Smooth muscle cell (in vitro differentiated cells): ENCODE results near the gene YOD1. TPM values are rescaled to one million over a fixed set of nuclear protein-coding genes. Genes with fewer than 3 reads are reported as not detected.

Source experiments
- DNase-seq: peaks from one replicate; lab custom pipeline; 2025; ENCODE audit not compliant: unreplicated experiment; lab: John Stamatoyannopoulos, UW
- H2AFZ ChIP-seq: fragments of 200-600 bp; sonication (generic); 2 replicates; pipeline ENCODE4 v1.6.0; 2016; ENCODE audit warnings: antibody characterized with exemption, low read depth, mild to moderate bottlenecking
- H3F3A ChIP-seq: fragments of 200-600 bp; sonication (generic); 2 replicates; pipeline ENCODE4 v1.6.0; 2017; ENCODE audit warnings: antibody characterized with exemption, low read depth
- H3K27ac ChIP-seq: fragments of 200-600 bp; sonication (generic); 2 replicates; pipeline ENCODE4 v1.5.1; 2016; ENCODE audit warnings: low read depth, mild to moderate bottlenecking
- H3K27me3 ChIP-seq: fragments of 200-600 bp; sonication (generic); 2 replicates; pipeline ENCODE4 v1.6.1; 2016; ENCODE audit warnings: low read depth, mild to moderate bottlenecking
- H3K36me3 ChIP-seq: fragments of 200-600 bp; sonication (generic); 2 replicates; pipeline ENCODE4 v1.5.1; 2016; ENCODE audit warnings: low read depth
- H3K4me1 ChIP-seq: fragments of 200-600 bp; sonication (generic); 2 replicates; pipeline ENCODE4 v1.5.1; 2016; ENCODE audit warnings: low read depth
- H3K4me2 ChIP-seq: fragments of 200-600 bp; sonication (generic); 2 replicates; pipeline ENCODE4 v1.6.0; 2016; ENCODE audit warnings: mild to moderate bottlenecking
- H3K4me3 ChIP-seq: fragments of 200-600 bp; sonication (generic); 2 replicates; pipeline ENCODE4 v1.5.1; 2016; ENCODE audit warnings: mild to moderate bottlenecking
- H3K79me2 ChIP-seq: fragments of 200-600 bp; sonication (generic); 2 replicates; pipeline ENCODE4 v1.6.0; 2016; ENCODE audit warnings: low read depth, mild to moderate bottlenecking
- H3K9ac ChIP-seq: fragments of 200-600 bp; sonication (generic); 2 replicates; pipeline ENCODE4 v1.6.0; 2016; ENCODE audit warnings: low read depth
- H3K9me3 ChIP-seq: fragments of 200-600 bp; sonication (generic); replicated peaks from 2 replicates; pipeline ENCODE4 v1.5.1; 2016; ENCODE audit warnings: low read depth
- H4K20me1 ChIP-seq: fragments of 200-600 bp; sonication (generic); 2 replicates; pipeline ENCODE4 v1.6.0; 2016; ENCODE audit warnings: low read depth
- WGBS: methylation state at CpG from one replicate; pipeline ENCODE4 v1.1.7; 2016; ENCODE audit warnings: low lambda C conversion rate; 5-methylcytosine and 5-hydroxymethylcytosine counted together
- polyA plus RNA-seq: library from polyadenylated mRNA; unstranded; fragments of >200 nt; fragmentation: Nextera tagmentation; extraction: Ambion mirVana; gene quantifications from 2 replicates; pipeline ENCODE4 v1.2.1, GENCODE V29; 2016
- total RNA-seq: library from RNA; depleted of rRNA; stranded (reverse); fragments of >200 nt; gene quantifications from 2 replicates; pipeline ENCODE4 v1.2.3, GENCODE V29; 2014
- TF ChIP-seq, protein P1 (sequence below): fragments of 200-600 bp; sonication (generic); IDR thresholded peaks from 2 replicates; pipeline ENCODE4 v1.5.1; 2017; ENCODE audit warnings: borderline replicate concordance, mild to moderate bottlenecking, antibody characterized with exemption; ENCODE audit not compliant: insufficient read depth, poor library complexity, severe bottlenecking

YOD1 gene
- total and polyA plus RNA-seq, 2 experiments from 2014 or later, result 3.8 to 31.9 TPM

DNA sequence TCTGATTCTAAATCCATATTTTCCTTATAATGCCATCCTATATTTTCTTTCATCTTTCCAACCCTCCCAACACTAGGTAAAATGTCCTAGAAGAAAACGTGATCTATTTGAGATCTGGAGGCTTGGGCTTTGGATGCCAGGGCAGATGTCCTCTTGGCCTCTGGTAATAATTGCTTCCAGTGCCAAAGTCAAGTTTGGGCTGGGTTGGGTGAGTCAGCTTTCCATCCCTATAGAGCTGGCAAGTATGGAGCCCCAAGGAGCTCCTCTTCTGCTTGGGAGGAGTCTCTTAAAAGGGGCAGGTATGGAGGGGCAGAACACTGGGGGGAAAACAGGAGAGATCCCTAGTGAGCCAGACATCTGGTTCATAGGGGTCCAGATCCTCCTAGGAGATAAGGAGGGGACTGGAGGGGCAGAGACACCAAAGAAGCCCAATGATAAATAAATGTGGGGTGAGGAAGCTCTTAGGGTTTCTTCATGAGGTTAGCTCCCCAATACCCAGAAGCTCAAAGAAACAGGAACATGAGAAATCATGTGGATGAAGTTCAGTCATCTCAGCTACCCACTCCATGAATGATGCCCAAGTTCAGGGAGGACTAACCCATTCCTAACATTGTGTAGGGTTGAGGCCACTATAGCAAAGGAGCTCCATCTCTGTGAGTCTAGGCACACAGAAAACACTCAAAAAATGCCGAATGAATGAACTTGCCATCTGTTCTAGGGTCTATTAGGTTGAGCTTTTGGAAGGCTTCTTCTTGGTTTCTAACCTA lies 21.9 kb downstream of the YOD1 start:
- no peaks in the 10 kb centered on the region for H3K36me3 ChIP-seq
- H3K4me1 ChIP-seq, result peaks cover 31% of the 10 kb centered on the region
- no peaks in the 10 kb centered on the region for H3F3A ChIP-seq
- no peak overlapping the region for H2AFZ ChIP-seq
- H3K9me3 ChIP-seq, result no peaks in the 10 kb centered on the region
- TF ChIP-seq, protein P1, sequence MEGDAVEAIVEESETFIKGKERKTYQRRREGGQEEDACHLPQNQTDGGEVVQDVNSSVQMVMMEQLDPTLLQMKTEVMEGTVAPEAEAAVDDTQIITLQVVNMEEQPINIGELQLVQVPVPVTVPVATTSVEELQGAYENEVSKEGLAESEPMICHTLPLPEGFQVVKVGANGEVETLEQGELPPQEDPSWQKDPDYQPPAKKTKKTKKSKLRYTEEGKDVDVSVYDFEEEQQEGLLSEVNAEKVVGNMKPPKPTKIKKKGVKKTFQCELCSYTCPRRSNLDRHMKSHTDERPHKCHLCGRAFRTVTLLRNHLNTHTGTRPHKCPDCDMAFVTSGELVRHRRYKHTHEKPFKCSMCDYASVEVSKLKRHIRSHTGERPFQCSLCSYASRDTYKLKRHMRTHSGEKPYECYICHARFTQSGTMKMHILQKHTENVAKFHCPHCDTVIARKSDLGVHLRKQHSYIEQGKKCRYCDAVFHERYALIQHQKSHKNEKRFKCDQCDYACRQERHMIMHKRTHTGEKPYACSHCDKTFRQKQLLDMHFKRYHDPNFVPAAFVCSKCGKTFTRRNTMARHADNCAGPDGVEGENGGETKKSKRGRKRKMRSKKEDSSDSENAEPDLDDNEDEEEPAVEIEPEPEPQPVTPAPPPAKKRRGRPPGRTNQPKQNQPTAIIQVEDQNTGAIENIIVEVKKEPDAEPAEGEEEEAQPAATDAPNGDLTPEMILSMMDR, result no peak
- H4K20me1 ChIP-seq, result no peaks in the 10 kb centered on the region
- H3K27me3 ChIP-seq, result no peaks in the 10 kb centered on the region
- peak overlapping the region; percentile 4 for H3K9ac ChIP-seq
- DNase-seq, result no peak
- H3K4me2 ChIP-seq, result no peak overlapping the region
- H3K27ac ChIP-seq, result peak overlapping the region; percentile 59
- 88% methylated on average over 2 of the region's 2 CpGs for WGBS
- no peaks in the 10 kb centered on the region for H3K79me2 ChIP-seq
- H3K4me3 ChIP-seq, result no peak overlapping the region

DNA sequence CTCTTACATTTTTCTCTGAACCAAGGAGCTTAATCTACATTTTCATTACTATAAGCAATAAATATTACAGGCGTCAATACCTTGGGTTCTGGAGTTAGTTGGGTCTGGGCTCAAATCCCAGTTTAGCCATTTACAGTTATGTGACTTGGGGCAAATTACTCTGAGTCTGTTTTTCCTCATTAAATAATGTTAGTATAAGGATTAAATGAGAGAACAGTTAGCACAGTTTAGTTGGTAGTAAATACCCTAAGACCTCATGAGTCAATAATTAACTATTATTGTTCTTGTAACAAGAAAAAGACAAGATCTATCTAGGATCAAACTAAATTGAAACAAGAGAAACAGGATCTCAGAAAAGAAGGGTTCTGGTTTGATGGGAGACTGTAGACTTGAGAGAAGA lies 23.1 kb downstream of the YOD1 start:
- Histone ChIP-seq H3K9me3 (no peaks in the 10 kb centered on the region), H3K9ac (no peak overlapping the region), H4K20me1 (no peaks in the 10 kb centered on the region), H3K27me3 (no peaks in the 10 kb centered on the region), H3K4me3 (no peak overlapping the region), H2AFZ (no peak overlapping the region), H3K4me2 (peak overlapping the region; percentile 3), H3K4me1 (peaks cover 25% of the 10 kb centered on the region), H3K27ac (peak overlapping the region; percentile 65), H3K36me3 (no peaks in the 10 kb centered on the region), H3F3A (no peaks in the 10 kb centered on the region), H3K79me2 (no peaks in the 10 kb centered on the region)
- no peak for DNase-seq
- TF ChIP-seq, protein P1, result no peak
- WGBS, result 71% methylated on average over 1 of the region's 1 CpG

DNA sequence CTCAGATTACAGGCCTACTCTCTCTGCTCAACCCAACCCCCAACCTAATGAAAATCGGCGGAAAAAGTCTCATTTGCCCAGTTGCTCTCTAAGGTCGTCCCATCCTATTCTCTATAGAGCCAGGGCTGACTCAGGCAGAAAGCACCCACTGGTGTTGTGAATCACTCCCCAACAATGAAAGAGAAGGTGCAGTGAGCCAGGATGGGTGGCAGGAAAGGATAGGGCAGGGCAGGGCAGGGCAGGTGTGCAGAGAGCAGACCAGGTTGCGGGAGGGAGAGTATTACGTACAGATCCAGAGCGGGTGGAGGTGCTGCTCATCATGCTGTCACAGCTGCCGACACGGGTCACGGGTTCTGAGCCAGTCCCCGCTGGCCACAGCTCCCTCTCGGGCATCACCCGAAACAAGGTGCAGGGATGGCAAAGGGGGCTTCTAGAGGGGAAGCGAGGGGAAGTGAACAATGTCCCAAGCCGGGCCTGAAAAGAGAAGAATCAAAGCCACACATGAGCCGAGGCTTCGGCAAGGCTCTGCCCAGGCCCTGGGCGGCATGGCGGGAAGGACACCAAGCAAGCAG lies 23.7 kb downstream of the YOD1 start:
- Histone ChIP-seq H3K4me3 (no peak overlapping the region), H3K79me2 (no peaks in the 10 kb centered on the region), H3K9me3 (no peaks in the 10 kb centered on the region), H3K4me2 (peak overlapping the region; percentile 84), H2AFZ (no peak overlapping the region), H3F3A (no peaks in the 10 kb centered on the region), H3K27me3 (no peaks in the 10 kb centered on the region), H3K36me3 (no peaks in the 10 kb centered on the region), H4K20me1 (no peaks in the 10 kb centered on the region), H3K4me1 (peaks cover 23% of the 10 kb centered on the region), H3K9ac (peak overlapping the region; percentile 39), H3K27ac (peak overlapping the region; percentile 96)
- whole genome bisulfite sequencing, result 85% methylated on average over 18 of the region's 18 CpGs
- no peak for DNase-seq
- TF ChIP-seq, protein P1, result no peak
